ENCODE results near the gene COL24A1.

DNA sequence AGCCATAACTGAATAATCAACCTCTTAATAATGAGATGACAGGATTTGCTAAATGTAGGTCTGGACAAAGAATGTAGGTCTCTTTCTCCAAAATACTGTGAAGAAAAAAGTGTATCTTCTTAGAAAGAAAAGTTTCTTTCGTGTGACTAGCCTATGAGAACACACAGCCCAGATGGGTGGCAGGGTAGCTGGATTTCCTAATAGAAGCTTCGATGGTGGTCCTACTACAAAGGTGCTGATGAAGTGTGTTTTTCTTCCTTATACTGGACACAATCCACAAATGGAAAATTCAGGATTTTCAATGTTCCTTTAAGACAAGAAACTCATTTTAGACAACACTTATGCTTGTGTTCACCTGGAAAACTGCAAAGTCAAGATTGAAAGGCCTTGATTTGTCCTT is 358.2 kb downstream of the COL24A1 start:
- TF ChIP-seq, protein P1, sequence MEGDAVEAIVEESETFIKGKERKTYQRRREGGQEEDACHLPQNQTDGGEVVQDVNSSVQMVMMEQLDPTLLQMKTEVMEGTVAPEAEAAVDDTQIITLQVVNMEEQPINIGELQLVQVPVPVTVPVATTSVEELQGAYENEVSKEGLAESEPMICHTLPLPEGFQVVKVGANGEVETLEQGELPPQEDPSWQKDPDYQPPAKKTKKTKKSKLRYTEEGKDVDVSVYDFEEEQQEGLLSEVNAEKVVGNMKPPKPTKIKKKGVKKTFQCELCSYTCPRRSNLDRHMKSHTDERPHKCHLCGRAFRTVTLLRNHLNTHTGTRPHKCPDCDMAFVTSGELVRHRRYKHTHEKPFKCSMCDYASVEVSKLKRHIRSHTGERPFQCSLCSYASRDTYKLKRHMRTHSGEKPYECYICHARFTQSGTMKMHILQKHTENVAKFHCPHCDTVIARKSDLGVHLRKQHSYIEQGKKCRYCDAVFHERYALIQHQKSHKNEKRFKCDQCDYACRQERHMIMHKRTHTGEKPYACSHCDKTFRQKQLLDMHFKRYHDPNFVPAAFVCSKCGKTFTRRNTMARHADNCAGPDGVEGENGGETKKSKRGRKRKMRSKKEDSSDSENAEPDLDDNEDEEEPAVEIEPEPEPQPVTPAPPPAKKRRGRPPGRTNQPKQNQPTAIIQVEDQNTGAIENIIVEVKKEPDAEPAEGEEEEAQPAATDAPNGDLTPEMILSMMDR (conservative IDR thresholded peaks at IDR 0.05; ENCODE audit: low read depth, low read length), result no peak
- no peak for TF ChIP-seq EZH2 (IDR thresholded peaks at IDR 0.05; ENCODE audit: low read length, unreplicated experiment)
